ENCODE results near the gene SLC26A8.

Gene SLC26A8

DNA sequence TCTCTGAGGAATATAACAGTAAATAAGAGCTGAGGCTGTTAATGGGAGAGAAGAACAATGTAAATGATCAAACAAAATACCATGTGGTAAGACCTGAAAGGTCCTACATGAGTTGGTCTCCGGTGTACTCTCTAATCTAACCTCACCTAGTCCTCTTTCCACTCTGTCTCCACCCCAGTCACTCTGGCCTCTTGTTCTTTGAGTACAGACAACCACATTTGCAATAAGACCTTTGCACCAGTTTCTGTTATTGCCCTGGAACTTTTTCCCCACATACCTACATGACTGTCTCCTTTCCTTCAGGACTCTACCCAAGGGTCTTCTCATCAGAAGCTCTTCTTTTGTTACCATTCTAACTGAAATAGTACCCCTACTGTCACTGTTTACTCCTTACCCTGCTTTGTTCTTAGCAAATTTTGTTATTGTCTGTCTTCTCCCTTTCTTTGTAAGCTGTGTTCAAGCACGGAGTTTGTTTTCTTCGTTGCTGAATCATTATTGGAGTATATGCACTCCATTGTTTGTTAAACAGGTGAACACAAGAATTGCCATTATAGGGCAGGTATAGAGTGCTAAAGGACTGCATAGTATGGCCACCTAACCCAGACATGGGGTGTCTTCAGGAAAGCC is 40.4 kb upstream of the SLC26A8 start:
- H3K9me3 Mint-ChIP-seq: no peaks in the 10 kb centered on the region
- H3K4me1 Mint-ChIP-seq: peaks cover 15% of the 10 kb centered on the region
- H3K27me3 Mint-ChIP-seq (ENCODE audit: low read depth, poor library complexity): no peaks in the 10 kb centered on the region
- no peak for DNase-seq
- H3K36me3 Mint-ChIP-seq (ENCODE audit: low read depth): peaks cover 22% of the 10 kb centered on the region
- TF ChIP-seq, protein P1, sequence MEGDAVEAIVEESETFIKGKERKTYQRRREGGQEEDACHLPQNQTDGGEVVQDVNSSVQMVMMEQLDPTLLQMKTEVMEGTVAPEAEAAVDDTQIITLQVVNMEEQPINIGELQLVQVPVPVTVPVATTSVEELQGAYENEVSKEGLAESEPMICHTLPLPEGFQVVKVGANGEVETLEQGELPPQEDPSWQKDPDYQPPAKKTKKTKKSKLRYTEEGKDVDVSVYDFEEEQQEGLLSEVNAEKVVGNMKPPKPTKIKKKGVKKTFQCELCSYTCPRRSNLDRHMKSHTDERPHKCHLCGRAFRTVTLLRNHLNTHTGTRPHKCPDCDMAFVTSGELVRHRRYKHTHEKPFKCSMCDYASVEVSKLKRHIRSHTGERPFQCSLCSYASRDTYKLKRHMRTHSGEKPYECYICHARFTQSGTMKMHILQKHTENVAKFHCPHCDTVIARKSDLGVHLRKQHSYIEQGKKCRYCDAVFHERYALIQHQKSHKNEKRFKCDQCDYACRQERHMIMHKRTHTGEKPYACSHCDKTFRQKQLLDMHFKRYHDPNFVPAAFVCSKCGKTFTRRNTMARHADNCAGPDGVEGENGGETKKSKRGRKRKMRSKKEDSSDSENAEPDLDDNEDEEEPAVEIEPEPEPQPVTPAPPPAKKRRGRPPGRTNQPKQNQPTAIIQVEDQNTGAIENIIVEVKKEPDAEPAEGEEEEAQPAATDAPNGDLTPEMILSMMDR (IDR thresholded peaks at IDR 0.05): no peak
- H3K4me3 Mint-ChIP-seq: no peak overlapping the region
- H3K27ac Mint-ChIP-seq: peak overlapping the region; percentile 55

DNA sequence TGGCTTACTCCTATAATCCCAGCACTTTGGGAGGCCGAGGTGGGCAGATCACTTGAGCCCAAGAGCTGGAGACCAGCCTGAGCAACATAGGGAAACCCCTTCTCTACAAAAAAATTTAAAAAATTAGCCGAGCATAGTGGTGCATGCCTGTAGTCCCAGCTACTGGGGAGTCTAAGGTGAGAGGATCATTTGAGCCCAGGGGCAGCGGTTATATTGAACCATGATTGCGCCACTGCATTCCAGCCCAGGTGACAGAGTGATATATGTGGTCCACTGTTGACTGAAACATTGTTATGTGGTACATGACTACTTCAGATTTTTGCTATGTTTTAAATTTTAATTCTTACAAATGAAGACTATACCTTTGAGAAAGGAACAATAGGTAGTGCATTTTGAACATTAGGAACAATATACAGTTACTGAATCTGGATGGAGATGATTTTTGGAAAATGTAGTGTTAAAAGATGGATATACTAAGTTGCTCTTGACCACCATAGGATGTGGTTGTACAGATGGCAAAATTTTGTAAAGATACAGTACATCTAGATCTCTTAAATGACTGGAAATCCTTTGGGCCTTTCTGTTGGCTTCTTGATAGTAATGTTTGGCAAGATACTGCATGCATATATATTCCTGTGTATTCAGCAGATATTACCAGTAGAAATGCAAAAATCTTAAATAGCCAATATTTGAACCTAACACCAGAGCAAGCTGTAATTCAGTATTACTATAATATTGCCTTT is 39.0 kb upstream of the SLC26A8 start:
- Mint-ChIP-seq H3K9me3 (no peaks in the 10 kb centered on the region), H3K4me1 (peaks cover 15% of the 10 kb centered on the region), H3K4me3 (no peak overlapping the region), H3K27me3 (ENCODE audit: low read depth, poor library complexity) (no peaks in the 10 kb centered on the region), H3K36me3 (ENCODE audit: low read depth) (peaks cover 31% of the 10 kb centered on the region), H3K27ac (no peak overlapping the region)
- TF ChIP-seq, protein P1 (IDR thresholded peaks at IDR 0.05): no peak
- no peak for DNase-seq

DNA sequence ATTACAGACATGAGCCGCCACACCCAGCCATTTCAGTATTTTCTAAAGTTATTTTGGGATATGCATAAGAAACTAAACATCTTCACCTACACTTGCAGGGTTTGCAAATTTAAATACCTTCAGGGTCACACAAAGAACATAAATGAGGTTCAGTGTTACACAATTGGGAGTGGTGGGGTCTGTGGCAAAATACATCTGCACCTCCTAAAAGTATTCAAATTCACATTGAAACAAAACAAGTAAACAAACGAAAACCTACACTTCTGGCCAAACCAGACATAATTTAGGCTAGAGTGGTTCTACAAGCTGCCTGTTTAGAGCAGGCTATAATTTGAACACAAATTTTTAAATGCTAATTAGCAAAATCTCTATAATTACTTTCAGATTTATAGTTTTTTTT is 37.8 kb upstream of the SLC26A8 start:
- TF ChIP-seq, protein P1 (IDR thresholded peaks at IDR 0.05): no peak
- Mint-ChIP-seq H3K36me3 (ENCODE audit: low read depth) (peaks cover 41% of the 10 kb centered on the region), H3K27ac (no peak overlapping the region), H3K4me1 (peaks cover 15% of the 10 kb centered on the region), H3K9me3 (no peaks in the 10 kb centered on the region), H3K27me3 (ENCODE audit: low read depth, poor library complexity) (no peaks in the 10 kb centered on the region), H3K4me3 (no peak overlapping the region)
- DNase-seq: no peak

DNA sequence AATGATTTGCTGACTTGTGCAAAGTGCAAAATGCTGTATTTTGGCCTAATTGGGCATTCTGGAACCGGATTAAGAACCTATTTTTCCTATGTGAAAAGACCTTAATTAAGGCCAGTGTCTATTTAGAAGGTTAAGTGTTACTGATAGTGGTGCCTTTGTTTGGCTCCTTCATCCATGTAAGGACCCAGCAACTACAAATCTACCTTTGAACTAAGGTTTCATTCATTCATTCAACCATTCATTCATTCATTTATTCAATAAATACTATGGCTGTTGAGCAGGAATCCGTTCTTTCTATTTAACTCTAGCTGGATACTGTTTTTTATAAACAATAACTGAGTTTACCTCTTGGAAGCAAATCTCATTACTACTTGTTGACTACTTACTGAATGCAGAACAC is 36.8 kb upstream of the SLC26A8 start:
- Mint-ChIP-seq H3K36me3 (ENCODE audit: low read depth) (peaks cover 41% of the 10 kb centered on the region), H3K4me3 (no peak overlapping the region), H3K9me3 (no peaks in the 10 kb centered on the region), H3K27ac (no peak overlapping the region), H3K4me1 (peaks cover 15% of the 10 kb centered on the region), H3K27me3 (ENCODE audit: low read depth, poor library complexity) (no peaks in the 10 kb centered on the region)
- TF ChIP-seq, protein P1 (IDR thresholded peaks at IDR 0.05): no peak
- no peak for DNase-seq

DNA sequence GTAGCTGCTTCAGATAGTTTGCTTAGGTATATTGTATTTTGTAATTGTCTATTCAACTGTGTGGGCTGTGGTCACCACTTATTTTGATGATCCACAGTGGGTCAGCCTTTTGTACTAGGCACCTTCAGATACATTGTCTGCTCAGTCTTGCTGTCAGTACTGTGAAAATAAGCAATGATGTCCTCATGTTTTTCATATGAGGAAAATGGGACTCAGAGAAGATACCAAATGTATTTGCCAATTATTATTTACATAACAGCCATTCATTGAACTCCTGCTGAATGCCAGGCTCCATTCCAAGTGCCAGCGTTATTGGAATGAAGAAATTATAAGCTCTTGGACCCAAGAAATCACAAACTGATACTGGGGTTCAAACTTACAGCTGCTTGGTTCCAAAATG is 31.7 kb upstream of the SLC26A8 start:
- Mint-ChIP-seq H3K27me3 (ENCODE audit: low read depth, poor library complexity) (no peaks in the 10 kb centered on the region), H3K4me3 (no peak overlapping the region), H3K27ac (no peak overlapping the region), H3K36me3 (ENCODE audit: low read depth) (peaks cover 32% of the 10 kb centered on the region), H3K9me3 (no peaks in the 10 kb centered on the region), H3K4me1 (peaks cover 5% of the 10 kb centered on the region)
- no peak for DNase-seq
- TF ChIP-seq, protein P1 (IDR thresholded peaks at IDR 0.05): no peak

DNA sequence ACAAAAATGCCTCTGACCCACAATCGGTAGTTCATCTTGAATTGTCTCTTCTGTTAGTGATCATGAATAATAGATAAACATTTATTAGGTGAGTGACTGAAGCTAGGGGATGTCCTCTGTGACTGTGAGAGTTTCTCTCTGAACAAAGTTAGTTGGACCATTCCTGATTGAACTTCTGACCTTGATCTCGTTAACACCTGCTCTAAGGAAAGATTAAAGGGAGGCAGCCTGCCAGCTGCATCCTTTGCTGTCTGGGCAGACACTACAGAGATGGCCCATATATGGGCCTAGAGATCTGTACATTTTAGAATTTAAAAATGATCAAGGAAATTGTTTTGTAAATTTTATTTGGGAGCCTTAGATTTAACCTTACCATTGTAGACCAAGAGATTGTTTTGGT is 30.5 kb upstream of the SLC26A8 start:
- Mint-ChIP-seq H3K4me1 (peaks cover 5% of the 10 kb centered on the region), H3K36me3 (ENCODE audit: low read depth) (peaks cover 20% of the 10 kb centered on the region), H3K9me3 (no peaks in the 10 kb centered on the region), H3K27ac (no peak overlapping the region), H3K4me3 (no peak overlapping the region), H3K27me3 (ENCODE audit: low read depth, poor library complexity) (no peaks in the 10 kb centered on the region)
- TF ChIP-seq, protein P1 (IDR thresholded peaks at IDR 0.05): no peak
- no peak for DNase-seq

Measured in nephron progenitor cell (in vitro differentiated cells).